GM21447 (cell line): ENCODE results near the gene SH2D1A.
"Not testable (repeated sequence)": the region's sequence is repeated elsewhere in the genome, so short reads cannot be mapped to it uniquely, and the experiment has no call there.

ENCODE experiments used
- ATAC-seq: cut with Tn5 transposase; IDR thresholded peaks from one replicate; pipeline ENCODE4 v1.9.1; 2021; ENCODE audit not compliant: unreplicated experiment

The SH2D1A gene

DNA sequence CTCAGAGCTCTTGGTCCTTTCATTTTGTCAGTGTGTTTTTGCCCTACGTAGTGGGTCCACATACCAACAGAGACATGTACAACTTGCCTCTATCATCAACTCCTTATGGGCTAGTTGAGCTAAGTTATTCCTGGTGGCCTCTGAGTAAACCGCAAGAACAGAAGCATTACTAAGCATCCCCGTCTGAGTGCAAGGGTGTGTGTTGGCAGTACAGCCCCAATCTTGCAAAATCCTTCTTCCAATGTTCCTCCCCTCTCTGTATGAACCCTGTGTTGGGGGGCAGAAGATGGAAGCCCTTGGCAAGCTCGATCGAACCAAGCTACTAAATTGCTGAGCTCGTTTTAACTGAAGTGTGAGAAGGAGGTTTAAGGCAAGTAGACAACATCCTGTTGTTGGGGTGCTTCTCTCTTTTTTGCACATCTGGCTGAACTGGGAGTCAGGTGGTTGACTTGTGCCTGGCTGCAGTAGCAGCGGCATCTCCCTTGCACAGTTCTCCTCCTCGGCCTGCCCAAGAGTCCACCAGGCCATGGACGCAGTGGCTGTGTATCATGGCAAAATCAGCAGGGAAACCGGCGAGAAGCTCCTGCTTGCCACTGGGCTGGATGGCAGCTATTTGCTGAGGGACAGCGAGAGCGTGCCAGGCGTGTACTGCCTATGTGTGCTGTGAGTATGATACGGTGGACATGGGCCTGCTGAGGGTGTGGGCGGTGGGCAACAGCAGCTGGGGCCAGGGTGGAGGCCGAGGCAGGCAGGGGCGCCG is at the start of gene SH2D1A:
Gene SH2D1A, plus strand, starts transcription at position 447 of the 760 bp plus-strand sequence. Its CDS starts 80 bp downstream, at position 527.
- no peak for ATAC-seq

DNA sequence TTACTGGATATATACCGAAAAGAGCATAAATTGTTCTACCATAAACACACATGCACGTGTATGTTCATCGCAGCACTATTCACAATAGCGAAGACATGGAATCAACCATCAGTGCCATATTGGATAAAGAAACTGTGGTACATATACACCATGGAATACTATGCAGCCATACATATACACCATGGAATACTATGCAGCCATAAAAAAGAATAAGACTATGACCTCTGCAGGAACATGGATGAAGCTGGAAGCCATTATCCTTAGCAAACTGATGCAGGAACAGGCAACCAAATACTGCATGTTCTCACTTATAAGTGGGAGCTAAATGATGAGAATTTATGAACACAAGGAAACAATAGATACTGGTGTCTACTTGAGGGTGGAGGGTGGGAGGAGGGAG is 47.0 kb upstream of the SH2D1A start:
- ATAC-seq = not testable (repeated sequence)

- no peak for ATAC-seq
Measured at GRCh38 chrX:124300405-124300804, 46.0 kb upstream of the SH2D1A start.

GRCh38 chrX:124307253-124307907 is 39.0 kb upstream of the SH2D1A start:
- ATAC-seq = no peak

DNA sequence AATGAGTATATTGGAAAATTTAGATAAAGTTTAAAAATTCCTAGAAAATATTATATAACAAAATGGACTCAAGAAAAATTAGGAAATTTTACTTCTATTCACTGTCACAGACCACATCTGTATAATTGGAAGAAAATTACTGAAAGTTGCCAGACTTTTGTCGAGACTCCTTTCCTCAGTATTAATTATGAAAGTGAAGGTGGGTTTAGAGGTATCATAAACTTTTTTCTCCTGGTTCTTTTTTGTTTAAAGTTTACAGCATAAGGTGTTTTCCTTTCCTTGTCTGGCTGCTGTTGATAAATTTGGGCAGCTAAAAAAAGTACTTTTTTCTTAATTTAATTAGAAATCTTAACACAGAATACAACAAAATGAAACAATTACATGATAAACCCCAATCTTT is 20.6 kb upstream of the SH2D1A start:
- no peak for ATAC-seq

DNA sequence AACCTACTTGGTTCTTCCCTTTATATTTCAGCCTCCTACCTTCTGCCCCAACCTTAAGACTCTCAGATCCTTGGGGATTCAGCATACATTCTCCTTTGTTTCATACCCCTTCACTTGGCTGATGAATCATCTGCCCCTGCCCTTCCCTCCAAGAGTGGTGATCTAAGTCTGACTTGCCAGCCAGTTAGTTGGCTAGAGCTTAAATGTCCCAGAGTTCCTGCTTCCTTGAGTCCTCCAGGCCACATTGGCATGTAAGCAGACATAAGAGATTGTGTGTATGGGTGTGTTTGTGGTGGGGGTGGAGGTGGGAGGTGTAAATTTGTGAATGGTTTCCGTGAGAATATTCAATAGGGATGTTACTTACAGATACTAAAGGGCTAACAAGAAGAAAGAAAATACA is 17.6 kb upstream of the SH2D1A start:
- no peak for ATAC-seq

- ATAC-seq = no peak
Measured at GRCh38 chrX:124332481-124333424, 13.6 kb upstream of the SH2D1A start, which contains the start of gene TEX13D. TSS of gene TEX13D (plus strand) at chrX:124332660. CDS start at chrX:124332918, 258 bp downstream.

GRCh38 chrX:124333862-124334261 is 12.5 kb upstream of the SH2D1A start:
- ATAC-seq = no peak

GRCh38 chrX:124334555-124334954 is 11.8 kb upstream of the SH2D1A start:
- not testable (repeated sequence) for ATAC-seq

- no peak for ATAC-seq
Measured at GRCh38 chrX:124335598-124335997, 10.8 kb upstream of the SH2D1A start.

DNA sequence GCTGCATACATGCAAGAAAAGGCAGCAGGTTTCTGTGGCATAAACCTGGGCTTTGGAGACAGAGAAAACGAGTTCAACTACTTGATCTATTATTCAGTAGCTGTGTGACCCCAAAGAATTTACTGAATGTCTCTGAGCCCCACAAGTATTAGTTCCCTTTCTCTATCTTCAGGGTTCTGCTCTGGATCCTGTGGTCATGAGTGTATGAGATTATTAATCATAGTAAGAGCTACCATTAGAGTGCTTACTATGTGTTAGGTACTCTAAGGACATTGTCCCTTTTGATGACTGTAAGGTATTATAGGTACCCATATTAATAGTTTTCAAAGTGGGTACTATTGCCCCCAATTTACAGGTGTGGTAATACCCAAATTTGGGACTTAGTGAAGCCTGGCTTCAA is 8.4 kb upstream of the SH2D1A start:
- ATAC-seq = no peak

GRCh38 chrX:124338733-124339514 is 7.4 kb upstream of the SH2D1A start:
- no peak for ATAC-seq

DNA sequence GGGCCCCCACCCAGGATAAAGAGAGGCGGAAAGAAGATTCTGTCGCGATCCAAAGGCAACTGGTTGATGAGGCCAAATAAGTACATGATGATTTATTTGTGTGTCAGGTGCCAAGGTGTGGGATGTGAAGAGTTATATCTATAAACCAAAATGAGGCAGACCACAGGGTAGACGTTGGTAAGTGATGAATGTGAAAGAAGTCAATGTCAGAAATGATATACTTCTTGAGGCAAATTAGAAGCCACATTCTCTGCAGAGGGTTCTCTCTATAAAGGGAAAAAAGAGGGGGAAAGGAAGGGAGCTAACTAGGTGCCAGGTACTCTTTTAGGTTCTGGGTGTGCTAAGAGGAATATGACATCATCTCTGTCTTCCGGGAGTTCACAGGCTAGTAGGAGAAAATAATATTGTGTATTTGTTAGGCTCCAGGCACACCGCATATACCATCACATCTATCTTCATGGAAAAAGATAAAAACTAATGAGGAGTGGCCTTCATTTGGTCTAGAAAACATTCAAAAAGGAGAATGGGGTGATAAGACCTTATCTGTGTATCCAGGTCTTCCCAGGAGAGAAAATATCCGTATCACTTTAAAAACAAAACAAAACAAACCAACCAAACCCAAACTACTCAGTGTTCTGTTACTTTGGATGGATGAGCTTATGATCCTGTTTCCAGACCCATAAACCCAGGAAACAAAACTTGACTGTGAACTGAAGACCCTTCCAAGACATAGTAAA is 4.8 kb upstream of the SH2D1A start:
- no peak for ATAC-seq

GRCh38 chrX:124342174-124342867 is 4.0 kb upstream of the SH2D1A start:
- no peak for ATAC-seq

DNA sequence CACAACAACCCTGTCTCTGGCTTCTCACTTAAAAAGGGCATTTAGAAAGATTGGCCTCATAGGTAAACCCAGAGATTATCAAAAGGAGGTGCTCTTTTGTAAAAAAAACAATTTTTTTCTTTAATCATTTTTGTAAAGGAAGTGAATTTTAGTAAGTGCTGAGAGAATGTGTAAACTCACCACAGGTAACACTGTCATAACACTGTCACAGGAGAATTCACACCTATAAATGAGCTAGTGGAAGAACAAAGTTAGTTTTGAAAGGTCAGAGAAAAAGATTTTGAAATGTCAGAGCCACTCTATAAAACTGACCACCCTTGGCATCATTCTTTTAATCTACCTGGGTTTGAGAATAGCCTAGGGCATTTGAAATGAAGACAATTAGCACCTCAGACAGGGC is 3.3 kb upstream of the SH2D1A start:
- ATAC-seq = no peak

DNA sequence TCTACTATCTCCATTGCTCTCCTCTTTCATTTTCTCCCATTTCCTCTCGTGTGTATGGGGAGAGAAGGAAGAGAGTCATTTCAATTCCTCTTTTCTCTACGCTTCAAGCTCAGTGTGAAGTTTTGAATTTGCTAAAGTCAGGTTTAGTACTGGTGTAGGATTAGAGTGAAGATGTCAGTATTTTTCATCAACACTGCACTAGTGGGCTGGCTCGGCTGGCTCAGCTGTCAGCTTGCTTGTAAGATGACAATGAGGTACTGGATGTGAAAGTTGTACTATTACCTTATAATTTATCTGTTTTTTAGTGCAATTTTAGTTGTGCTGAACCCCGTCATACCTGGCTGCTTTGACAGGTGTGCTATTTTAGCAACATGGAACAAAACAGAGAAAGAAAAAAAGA is 2.1 kb upstream of the SH2D1A start:
- ATAC-seq = no peak

- ATAC-seq = no peak
Measured at GRCh38 chrX:124346877-124347241, 496 bp downstream of the SH2D1A start.

DNA sequence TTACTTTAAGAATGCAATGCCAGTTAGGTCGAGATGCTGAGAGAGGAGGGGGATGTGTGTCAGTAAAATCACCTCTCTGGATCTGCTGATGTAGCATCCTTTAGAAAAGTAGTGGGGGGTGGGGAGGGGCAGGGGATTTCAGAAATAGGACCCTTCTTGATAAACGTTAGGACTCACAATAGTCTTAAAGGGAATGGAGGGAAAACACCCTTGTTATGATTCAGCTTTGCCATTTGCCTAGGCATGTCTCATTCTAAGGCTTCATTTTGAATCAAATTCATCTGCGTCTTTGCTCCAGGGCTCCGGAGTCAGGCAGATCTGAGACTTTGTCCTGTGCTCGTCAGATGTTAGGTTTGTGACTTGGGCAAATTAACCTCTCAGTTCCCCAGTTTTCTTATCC is 879 bp downstream of the SH2D1A start:
- ATAC-seq = no peak

GRCh38 chrX:124348182-124348581 is 1.8 kb downstream of the SH2D1A start:
- no peak for ATAC-seq
